H1 (cell line): ENCODE data around the gene MGMT. TPM values are rescaled to one million over a fixed set of nuclear protein-coding genes. Genes with fewer than 3 reads are reported as not detected.

Experiments
- CTCF ChIA-PET: fragments of 300-600 bp; sonication (Branson Sonifier 250); formaldehyde crosslinking; loops from one replicate; lab custom pipeline; 2021; ENCODE audit not compliant: partially characterized antibody; lab: Charles Lee
- POLR2A ChIA-PET: fragments of 300-600 bp; sonication (Branson Sonifier 250); formaldehyde crosslinking; loops from one replicate; lab custom pipeline; 2021; ENCODE audit warnings: inconsistent platforms; ENCODE audit not compliant: partially characterized antibody; lab: Charles Lee
- DNase-seq, 2 experiments: peaks; one replicate each; pipeline versions ENCODE4 v3.0.0 to v3.0.0-alpha.2; 2010 to 2022; ENCODE audit warnings: low spot score in 2 of 2, low read depth in 1 of 2, mixed read lengths in 1 of 2
- FAIRE-seq: peaks from 2 replicates; lab custom pipeline; 2011; peaks lifted over from hg19 to GRCh38; lab: Jason Lieb, UNC
- H2AFZ ChIP-seq: 2 replicates; pipeline ENCODE4 v1.8.1; 2012; ENCODE audit warnings: low read length, inconsistent platforms
- H2AK5ac ChIP-seq: 2 replicates; pipeline ENCODE4 v1.6.1; 2013; ENCODE audit warnings: low read depth, low read length
- H2BK120ac ChIP-seq: replicated peaks from 2 replicates; pipeline ENCODE3; 2013; ENCODE audit warnings: low read depth, low read length, inconsistent platforms
- H2BK12ac ChIP-seq: 2 replicates; pipeline ENCODE4 v1.6.1; 2013; ENCODE audit warnings: low read depth, low read length
- H2BK15ac ChIP-seq: 2 replicates; pipeline ENCODE4 v1.6.1; 2013; ENCODE audit warnings: low read length
- H2BK20ac ChIP-seq: 2 replicates; pipeline ENCODE4 v1.6.1; 2013; ENCODE audit warnings: low read length
- H2BK5ac ChIP-seq: 2 replicates; pipeline ENCODE4 v1.6.1; 2013; ENCODE audit warnings: low read depth, low read length
- H3K14ac ChIP-seq: 2 replicates; pipeline ENCODE4 v1.6.1; 2013; ENCODE audit warnings: inconsistent platforms; ENCODE audit not compliant: insufficient read length
- H3K18ac ChIP-seq: 2 replicates; pipeline ENCODE4 v1.6.1; 2013; ENCODE audit warnings: low read length; ENCODE audit errors: extremely low read depth
- H3K23ac ChIP-seq: 2 replicates; pipeline ENCODE4 v1.6.1; 2013; ENCODE audit warnings: inconsistent platforms; ENCODE audit not compliant: insufficient read length
- H3K23me2 ChIP-seq: 2 replicates; pipeline ENCODE4 v1.6.1; 2013; ENCODE audit warnings: low read depth, low read length
- H3K27ac ChIP-seq: 2 replicates; pipeline ENCODE4 v1.6.1; 2011; ENCODE audit warnings: low read depth, low read length, inconsistent platforms
- H3K27me3 ChIP-seq, 4 experiments: replicated peaks in 1 of 4; 1 replicate in 1 of 4; 2 replicates in 3 of 4; pipeline versions ENCODE4 v1.6.1 to v1.8.1; 2011 to 2013; ENCODE audit warnings: low read length in 3 of 4, mild to moderate bottlenecking in 3 of 4, inconsistent platforms in 2 of 4, mixed read lengths in 2 of 4, moderate library complexity in 1 of 4; ENCODE audit not compliant: control insufficient read depth in 3 of 4, insufficient read depth in 3 of 4; ENCODE audit errors: extremely low read depth in 1 of 4
- H3K36me3 ChIP-seq, 4 experiments: 2 replicates each; pipeline versions ENCODE4 v1.6.1 to v1.8.1; 2011 to 2013; ENCODE audit warnings: mild to moderate bottlenecking in 4 of 4, low read length in 3 of 4, moderate library complexity in 2 of 4, control low read depth in 1 of 4, inconsistent platforms in 1 of 4; ENCODE audit not compliant: insufficient read depth in 4 of 4, control insufficient read depth in 2 of 4
- H3K4ac ChIP-seq: replicated peaks from 2 replicates; pipeline ENCODE3; 2013; ENCODE audit warnings: low read length, low read depth, mixed read lengths, inconsistent platforms; ENCODE audit not compliant: insufficient read length
- H3K4me1 ChIP-seq, 4 experiments: replicated peaks in 1 of 4; 1 replicate in 1 of 4; 2 replicates in 3 of 4; pipeline versions ENCODE4 v1.6.1 to v1.8.1; 2011 to 2013; ENCODE audit warnings: low read length in 3 of 4, inconsistent platforms in 2 of 4, mixed read lengths in 1 of 4; ENCODE audit not compliant: insufficient read depth in 4 of 4, control insufficient read depth in 3 of 4
- H3K4me2 ChIP-seq, 2 experiments: 2 replicates each; pipeline versions ENCODE4 v1.6.1 to v1.8.1; 2011 to 2013; ENCODE audit warnings: low read depth in 2 of 2, low read length in 2 of 2, control low read depth in 1 of 2, inconsistent platforms in 1 of 2, mild to moderate bottlenecking in 1 of 2; ENCODE audit not compliant: insufficient read depth in 1 of 2
- H3K4me3 ChIP-seq, 4 experiments: fragments of 200-600, 300-600 bp in 1 of 4; sonication (generic), shearing (Covaris generic), sonication (Bioruptor Twin) in 1 of 4; 2 replicates each; pipeline versions ENCODE4 v1.5.1 to v1.8.1; 2011 to 2016; ENCODE audit warnings: low read length in 4 of 4, low read depth in 3 of 4, control low read depth in 2 of 4, inconsistent platforms in 2 of 4, mild to moderate bottlenecking in 2 of 4, mixed read lengths in 1 of 4, moderate library complexity in 1 of 4; ENCODE audit not compliant: insufficient read depth in 2 of 4; ENCODE audit errors: extremely low read depth in 1 of 4
- H3K56ac ChIP-seq: replicated peaks from 2 replicates; pipeline ENCODE3; 2013; ENCODE audit warnings: low read depth, mild to moderate bottlenecking, mixed read lengths, low read length, inconsistent platforms; ENCODE audit not compliant: insufficient read length
- H3K79me1 ChIP-seq: 2 replicates; pipeline ENCODE4 v1.6.1; 2013; ENCODE audit warnings: low read depth, low read length, control low read depth
- H3K79me2 ChIP-seq, 2 experiments: 2 replicates each; pipeline versions ENCODE4 v1.6.1 to v1.8.1; 2012 to 2013; ENCODE audit warnings: low read length in 2 of 2, mild to moderate bottlenecking in 2 of 2, inconsistent platforms in 1 of 2; ENCODE audit not compliant: insufficient read depth in 2 of 2, control insufficient read depth in 1 of 2
- H3K9ac ChIP-seq, 4 experiments: replicated peaks in 1 of 4; 1 replicate in 1 of 4; 2 replicates in 3 of 4; pipeline versions ENCODE4 v1.6.1 to v1.8.1; 2011 to 2013; ENCODE audit warnings: low read depth in 3 of 4, low read length in 3 of 4, control low read depth in 2 of 4, mild to moderate bottlenecking in 2 of 4, moderate library complexity in 2 of 4, inconsistent platforms in 1 of 4; ENCODE audit errors: extremely low read depth in 1 of 4
- H3K9me3 ChIP-seq, 2 experiments: 2 replicates each; pipeline versions ENCODE4 v1.6.1 to v1.8.1; 2012 to 2013; ENCODE audit warnings: mild to moderate bottlenecking in 2 of 2, moderate library complexity in 2 of 2, control low read depth in 1 of 2, inconsistent platforms in 1 of 2, low read depth in 1 of 2, low read length in 1 of 2, mixed read lengths in 1 of 2; ENCODE audit not compliant: insufficient read depth in 2 of 2
- H4K20me1 ChIP-seq, 2 experiments: replicated peaks in 1 of 2; 2 replicates each; pipeline versions ENCODE3 to v1.8.1; 2011 to 2013; ENCODE audit warnings: inconsistent platforms in 2 of 2, low read length in 2 of 2, mild to moderate bottlenecking in 1 of 2; ENCODE audit not compliant: insufficient read depth in 2 of 2, control insufficient read depth in 1 of 2
- H4K5ac ChIP-seq: 2 replicates; pipeline ENCODE4 v1.6.1; 2013; ENCODE audit warnings: low read length, low read depth, mixed read lengths, inconsistent platforms; ENCODE audit not compliant: insufficient read length
- H4K8ac ChIP-seq: 2 replicates; pipeline ENCODE4 v1.8.0; 2013; ENCODE audit warnings: mild to moderate bottlenecking, moderate library complexity, low read length, inconsistent platforms; ENCODE audit not compliant: insufficient read depth; ENCODE audit errors: extremely low read depth
- H4K91ac ChIP-seq: replicated peaks from 2 replicates; pipeline ENCODE3; 2013; ENCODE audit warnings: low read length, mixed read lengths, inconsistent platforms; ENCODE audit not compliant: insufficient read length
- CHD1 ChIP-seq: IDR thresholded peaks from 2 replicates; pipeline ENCODE4 v1.6.1; 2012; ENCODE audit warnings: low read depth, low read length, improper control_type of control experiment
- WGBS, 2 experiments: shearing (Covaris generic) in 1 of 2; methylation state at CpG; one replicate each; pipeline versions ENCODE4 v1.1.6 to v1.1.7; 2013 to 2015; ENCODE audit warnings: low lambda C conversion rate in 2 of 2, mixed read lengths in 2 of 2, inconsistent platforms in 1 of 2, low coverage in 1 of 2, missing lambda C conversion rate in 1 of 2; ENCODE audit not compliant: insufficient replicate concordance in 2 of 2, insufficient coverage in 1 of 2, insufficient read length in 1 of 2; ENCODE audit errors: extremely low coverage in 1 of 2, missing lambda C conversion rate in 1 of 2; 5-methylcytosine and 5-hydroxymethylcytosine counted together
- polyA plus RNA-seq, 7 experiments: library from polyadenylated mRNA; depleted of rRNA in 3 of 7; stranded (reverse) in 5 of 7; unstranded in 2 of 7; fragments of >200 nt in 5 of 7; fragments of 200-250 nt in 2 of 7; gene quantifications; 1 replicate in 5 of 7; 2 replicates in 1 of 7; 4 replicates in 1 of 7; pipeline versions ENCODE4 v1.2.1 to v1.2.3, GENCODE V29; 2011 to 2013; ENCODE audit warnings: missing spikeins in 2 of 7, mixed read lengths in 2 of 7
- total RNA-seq: library from RNA; stranded (reverse); fragmentation: NEBNext Ultra II Directional; extraction: Animal tissue kit (Norgen Biotek cat#: 25700); gene quantifications from 2 replicates; pipeline ENCODE4 v1.2.1, GENCODE V29; 2021

MGMT gene
- total and polyA plus RNA-seq, 2 of the 8 experiments (the other 6 are each of a cell fraction or from before 2014, with no cell fraction given), result 9.9 to 10.7 TPM

DNA sequence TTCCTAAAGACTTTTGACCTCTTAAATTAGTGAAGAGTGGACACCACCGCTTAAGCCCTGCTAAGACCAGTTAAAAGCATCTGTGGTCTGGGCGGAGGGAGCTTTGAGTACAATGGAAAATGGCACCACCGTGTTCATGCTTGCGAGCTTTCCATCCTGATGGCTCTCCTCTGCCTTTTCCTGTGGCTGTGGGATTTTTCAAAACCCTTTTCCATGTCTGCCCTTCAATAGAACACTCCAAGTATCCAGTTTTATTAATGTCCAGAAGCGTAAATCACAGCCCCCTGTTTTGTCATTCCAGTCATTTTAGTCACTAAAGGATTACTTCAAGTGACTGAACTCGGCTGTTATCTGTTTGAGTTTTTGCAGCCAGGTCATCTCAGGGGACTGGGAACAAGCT lies 181.8 kb downstream of the MGMT start:
- ChIA-PET POLR2A (no interaction called here), CTCF (interaction anchor here (1.6 to 5.7 kb wide), 2 partner anchors 8 to 10 kb away, joined by 3 to 38 read pairs; no protein-coding TSS in a partner anchor)
- Histone ChIP-seq H3K23me2 (no peaks in the 10 kb centered on the region), H3K14ac (no peak overlapping the region), H3K4me2 (no peak overlapping the region), H2BK120ac (no peak overlapping the region), H3K27me3 (no peaks in the 10 kb centered on the region), H2BK12ac (no peak overlapping the region), H3K9me3 (no peaks in the 10 kb centered on the region), H2BK15ac (no peak overlapping the region), H3K4ac (no peak overlapping the region), H3K27ac (no peak overlapping the region), H3K56ac (no peak overlapping the region), H2AK5ac (no peak overlapping the region), H3K79me2 (no peaks in the 10 kb centered on the region), H3K9ac (no peak overlapping the region), H4K5ac (no peak overlapping the region), H2AFZ (no peak overlapping the region), H4K91ac (no peak overlapping the region), H3K23ac (no peak overlapping the region), H3K4me3 (no peak overlapping the region), H3K36me3 (no peaks in the 10 kb centered on the region), H3K79me1 (no peaks in the 10 kb centered on the region), H3K4me1 (no peaks in the 10 kb centered on the region), H3K18ac (no peak overlapping the region), H2BK20ac (no peak overlapping the region), H2BK5ac (no peak overlapping the region), H4K8ac (no peak overlapping the region), H4K20me1 (no peaks in the 10 kb centered on the region)
- 92% methylated on average over 6 of the region's 6 CpGs; no CpG with 5 or more reads in 1 of the 2 experiments for WGBS, 2 experiments
- TF ChIP-seq CHD1, result no peak
- FAIRE-seq, result no peak
- DNase-seq, result no peak
